Measurements from ENCODE around the gene RAVER1. TPM values are rescaled to one million over a fixed set of nuclear protein-coding genes. Genes with fewer than 3 reads are reported as not detected.

RAVER1 gene
- total and polyA plus RNA-seq, 9 of the 15 experiments (the other 6 are each of a cell fraction or from before 2014, with no cell fraction given): 0.06 to 113 (median 7.0) TPM

GRCh38 chr19:10305139-10305806 is 28.1 kb downstream of the RAVER1 start (continued):
- TF ChIP-seq ERF (CRISPR knock-in tag; IDR thresholded peaks at IDR 0.05) (peak; percentile 86; the same call in 1 of the 2 replicates), TFAP4 (CRISPR knock-in tag; IDR thresholded peaks at IDR 0.05; ENCODE audit: borderline replicate concordance) (peak; percentile 27; the same call in 1 of the 2 replicates), MTA1 (IDR thresholded peaks at IDR 0.05; ENCODE audit: borderline replicate concordance) (0 out of 2 replicates have a peak, but pooled peaks have one; percentile 51), ATF2 (CRISPR knock-in tag; IDR thresholded peaks at IDR 0.05) (no peak), ZNF41 (CRISPR knock-in tag; conservative IDR thresholded peaks at IDR 0.05) (no peak), XRCC5 (IDR thresholded peaks at IDR 0.05; ENCODE audit: low read depth, low read length) (peak; percentile 57; the same call in 1 of the 2 replicates), MYNN (IDR thresholded peaks at IDR 0.05) (no peak), MYNN (CRISPR knock-in tag; IDR thresholded peaks at IDR 0.05) (no peak), SMARCC2 (IDR thresholded peaks at IDR 0.05; ENCODE audit: low read depth) (no peak), MTA2 (IDR thresholded peaks at IDR 0.05; ENCODE audit: low read depth) (peak; percentile 70), ILF3 (IDR thresholded peaks at IDR 0.05; ENCODE audit: borderline replicate concordance) (no peak), TCFL5 (CRISPR knock-in tag; conservative IDR thresholded peaks at IDR 0.05) (no peak), GATAD2A (IDR thresholded peaks at IDR 0.05) (0 out of 2 replicates have a peak, but pooled peaks have one; percentile 2), DACH1 (IDR thresholded peaks at IDR 0.05; ENCODE audit: partially characterized antibody) (peak; percentile 20), TRIM24 (IDR thresholded peaks at IDR 0.05) (peak; percentile 14 to 16; a peak in 1 of 4 replicates), KDM1A (IDR thresholded peaks at IDR 0.05) (peak; percentile 38 to 63; a peak in 3 of 4 replicates), VEZF1 (CRISPR knock-in tag; IDR thresholded peaks at IDR 0.05) (peak; percentile 76), TOE1 (IDR thresholded peaks at IDR 0.05; ENCODE audit: borderline replicate concordance) (0 out of 2 replicates have a peak, but pooled peaks have one; percentile 7), TOE1 (CRISPR knock-in tag; IDR thresholded peaks at IDR 0.05; ENCODE audit: borderline replicate concordance, low read depth) (no peak), PTBP1 (IDR thresholded peaks at IDR 0.05; ENCODE audit: low read depth, low read length) (peak; percentile 100), TAF9B (IDR thresholded peaks at IDR 0.05; ENCODE audit: partially characterized antibody) (no peak), MXI1 (IDR thresholded peaks at IDR 0.05; ENCODE audit: low read depth, low read length) (no peak)
- TF ChIP-seq, protein P1, sequence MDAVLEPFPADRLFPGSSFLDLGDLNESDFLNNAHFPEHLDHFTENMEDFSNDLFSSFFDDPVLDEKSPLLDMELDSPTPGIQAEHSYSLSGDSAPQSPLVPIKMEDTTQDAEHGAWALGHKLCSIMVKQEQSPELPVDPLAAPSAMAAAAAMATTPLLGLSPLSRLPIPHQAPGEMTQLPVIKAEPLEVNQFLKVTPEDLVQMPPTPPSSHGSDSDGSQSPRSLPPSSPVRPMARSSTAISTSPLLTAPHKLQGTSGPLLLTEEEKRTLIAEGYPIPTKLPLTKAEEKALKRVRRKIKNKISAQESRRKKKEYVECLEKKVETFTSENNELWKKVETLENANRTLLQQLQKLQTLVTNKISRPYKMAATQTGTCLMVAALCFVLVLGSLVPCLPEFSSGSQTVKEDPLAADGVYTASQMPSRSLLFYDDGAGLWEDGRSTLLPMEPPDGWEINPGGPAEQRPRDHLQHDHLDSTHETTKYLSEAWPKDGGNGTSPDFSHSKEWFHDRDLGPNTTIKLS (IDR thresholded peaks at IDR 0.05; ENCODE audit: borderline replicate concordance, low read depth): peak; percentile 59; the same call in 1 of the 2 replicates
- TF ChIP-seq, protein P2, sequence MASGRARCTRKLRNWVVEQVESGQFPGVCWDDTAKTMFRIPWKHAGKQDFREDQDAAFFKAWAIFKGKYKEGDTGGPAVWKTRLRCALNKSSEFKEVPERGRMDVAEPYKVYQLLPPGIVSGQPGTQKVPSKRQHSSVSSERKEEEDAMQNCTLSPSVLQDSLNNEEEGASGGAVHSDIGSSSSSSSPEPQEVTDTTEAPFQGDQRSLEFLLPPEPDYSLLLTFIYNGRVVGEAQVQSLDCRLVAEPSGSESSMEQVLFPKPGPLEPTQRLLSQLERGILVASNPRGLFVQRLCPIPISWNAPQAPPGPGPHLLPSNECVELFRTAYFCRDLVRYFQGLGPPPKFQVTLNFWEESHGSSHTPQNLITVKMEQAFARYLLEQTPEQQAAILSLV (tag; IDR thresholded peaks at IDR 0.05): peak; percentile 7; the same call in 1 of the 2 replicates

Measured in K562 (cell line).